C4-2B (cell line): ENCODE results near the gene ARHGEF25.

ENCODE experiments used
- CTCF ChIP-seq: fragments of 450-650 bp; conservative IDR thresholded peaks from 2 replicates; pipeline ENCODE4 v1.5.1; 2017; ENCODE audit warnings: mild to moderate bottlenecking
- ZFX ChIP-seq: fragments of 450-650 bp; IDR thresholded peaks from 2 replicates; pipeline ENCODE4 v1.6.1; 2017

- no peak for TF ChIP-seq CTCF
- no peak for TF ChIP-seq ZFX
Measured at GRCh38 chr12:57629897-57630471, 18.7 kb downstream of the ARHGEF25 start.
